Subcutaneous abdominal adipose tissue (tissue), 5 donors: ENCODE measurements around the gene TEKT1.

ENCODE experiments used
- H3K27ac ChIP-seq: one replicate; pipeline ENCODE4 v1.7.0; 2013; ENCODE audit warnings: low read depth, mild to moderate bottlenecking, inconsistent platforms, low read length, moderate library complexity
- H3K27me3 ChIP-seq, 5 donors: one replicate each; pipeline ENCODE4 v1.7.0; 2013; ENCODE audit warnings: low read length in 5 of 5, inconsistent platforms in 1 of 5; ENCODE audit not compliant: control insufficient read depth in 5 of 5, insufficient read depth in 4 of 5
- H3K36me3 ChIP-seq, 5 donors: one replicate each; pipeline ENCODE4 v1.7.0; 2013; ENCODE audit warnings: low read length in 5 of 5; ENCODE audit not compliant: control insufficient read depth in 5 of 5, insufficient read depth in 5 of 5
- H3K4me1 ChIP-seq, 5 donors: one replicate each; pipeline ENCODE4 v1.7.0; 2013; ENCODE audit warnings: low read length in 5 of 5, mild to moderate bottlenecking in 3 of 5, moderate library complexity in 1 of 5; ENCODE audit not compliant: control insufficient read depth in 5 of 5, insufficient read depth in 5 of 5
- H3K4me3 ChIP-seq, 5 donors: one replicate each; pipeline ENCODE4 v1.7.0; 2013; ENCODE audit warnings: low read length in 5 of 5, low read depth in 1 of 5
- H3K9ac ChIP-seq, 5 donors: one replicate each; pipeline ENCODE4 v1.7.0; 2013; ENCODE audit warnings: low read length in 5 of 5, mild to moderate bottlenecking in 4 of 5, moderate library complexity in 3 of 5
- H3K9me3 ChIP-seq, 5 donors: one replicate each; pipeline ENCODE4 v1.7.0; 2013; ENCODE audit warnings: low read length in 5 of 5; ENCODE audit not compliant: control insufficient read depth in 5 of 5
- donor health status: healthy.
- donor health status: healthy.
- donor health status: healthy.
- donor health status: healthy.
- donor health status: healthy.

TEKT1 gene

GRCh38 chr17:6753006-6753445, 78.5 kb downstream of the TEKT1 start:
- Histone ChIP-seq H3K4me3 (peak overlapping the region in 1 of 5 donors; percentile 13), H3K27ac (peak overlapping the region; percentile 81), H3K27me3 (no peaks in the 10 kb centered on the region), H3K4me1 (peaks cover 2 to 65% (median 46%) of the 10 kb centered on the region in 5 donors), H3K9me3 (no peaks in the 10 kb centered on the region), H3K9ac (peak overlapping the region in 1 of 5 donors; percentile 42), H3K36me3 (peaks cover 0 to 2% (median 2%) of the 10 kb centered on the region in 5 donors)

GRCh38 chr17:6752068-6752909, 79.2 kb downstream of the TEKT1 start:
- H3K27me3 ChIP-seq, result no peaks in the 10 kb centered on the region
- no peaks in the 10 kb centered on the region for H3K36me3 ChIP-seq
- peak overlapping the region in 2 of 5 donors; percentile 26 to 42 for H3K9ac ChIP-seq
- H3K9me3 ChIP-seq, result no peaks in the 10 kb centered on the region
- peaks cover 2 to 58% (median 45%) of the 10 kb centered on the region in 5 donors for H3K4me1 ChIP-seq
- peak overlapping the region in 1 of 5 donors; percentile 13 for H3K4me3 ChIP-seq
- peak overlapping the region; percentile 81 for H3K27ac ChIP-seq

- H3K9ac ChIP-seq, result no peak overlapping the region
- no peaks in the 10 kb centered on the region for H3K36me3 ChIP-seq
- no peak overlapping the region for H3K27ac ChIP-seq
- H3K9me3 ChIP-seq, result no peaks in the 10 kb centered on the region
- peaks cover 0 to 37% (median 20%) of the 10 kb centered on the region in 5 donors for H3K4me1 ChIP-seq
- no peaks in the 10 kb centered on the region for H3K27me3 ChIP-seq
- H3K4me3 ChIP-seq, result no peak overlapping the region
These were observed 82.0 kb downstream of the TEKT1 start for GRCh38 chr17:6749519-6749918.

DNA sequence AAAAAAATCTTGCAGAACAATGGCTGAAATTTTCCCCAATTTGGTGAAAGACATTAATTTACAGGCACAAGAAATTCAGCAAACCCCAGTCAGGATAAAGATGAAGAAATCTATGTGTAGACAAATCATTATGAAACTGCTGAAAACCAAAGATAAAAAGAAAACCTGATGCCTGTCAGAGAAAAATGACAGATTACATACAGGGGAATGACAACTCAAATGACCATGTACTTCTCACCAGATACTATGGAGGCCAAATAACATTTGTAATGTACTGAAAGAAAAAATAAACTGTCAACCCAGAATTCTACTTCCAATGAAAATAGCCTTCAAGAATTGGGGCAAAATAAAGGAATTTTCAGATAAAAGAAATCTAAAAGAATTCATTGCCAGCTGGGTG, 82.9 kb downstream of the TEKT1 start:
- Histone ChIP-seq H3K36me3 (no peaks in the 10 kb centered on the region), H3K27ac (no peak overlapping the region), H3K27me3 (no peaks in the 10 kb centered on the region), H3K4me1 (peaks cover 0 to 33% (median 19%) of the 10 kb centered on the region in 5 donors), H3K9me3 (no peaks in the 10 kb centered on the region), H3K9ac (no peak overlapping the region), H3K4me3 (no peak overlapping the region)
